GM12891 (cell line): ENCODE measurements around the gene IVL.

Experiments used
- DNase-seq: peaks from one replicate; pipeline ENCODE4 v3.0.0; 2011; ENCODE audit warnings: low spot score; ENCODE audit not compliant: insufficient read length
- FAIRE-seq: peaks from 2 replicates; lab custom pipeline; 2011; peaks lifted over from hg19 to GRCh38; lab: Jason Lieb, UNC
- PAX5 ChIP-seq: IDR thresholded peaks from 2 replicates; pipeline ENCODE4 v1.6.1; 2011; ENCODE audit warnings: low read length, moderate library complexity, mild to moderate bottlenecking; ENCODE audit not compliant: insufficient read depth, severe bottlenecking
- POLR2A ChIP-seq: IDR thresholded peaks from 2 replicates; pipeline ENCODE4 v1.6.1; 2011; ENCODE audit warnings: low read depth, low read length, control low read depth
- POLR2AphosphoS5 ChIP-seq: IDR thresholded peaks from 2 replicates; pipeline ENCODE4 v1.6.1; 2011; ENCODE audit warnings: low read depth, low read length, control low read depth
- POU2F2 ChIP-seq: IDR thresholded peaks from 2 replicates; pipeline ENCODE4 v1.6.1; 2011; ENCODE audit warnings: low read depth, mild to moderate bottlenecking, control low read depth, low read length, moderate library complexity
- SPI1 ChIP-seq: IDR thresholded peaks from 2 replicates; pipeline ENCODE4 v1.6.1; 2011; ENCODE audit warnings: low read depth, low read length, control low read depth
- TAF1 ChIP-seq: IDR thresholded peaks from 2 replicates; pipeline ENCODE4 v1.6.1; 2011; ENCODE audit warnings: low read depth, low read length, control low read depth

The IVL gene

GRCh38 chr1:152942161-152942560, 33.8 kb downstream of the IVL start:
- FAIRE-seq (no peak), DNase-seq (no peak)
- TF ChIP-seq SPI1 = no peak
- TF ChIP-seq POU2F2 = no peak
- TF ChIP-seq TAF1 = no peak
- TF ChIP-seq PAX5 = no peak
- no peak for TF ChIP-seq POLR2AphosphoS5
- no peak for TF ChIP-seq POLR2A

- FAIRE-seq (no peak), DNase-seq (no peak)
- TF ChIP-seq TAF1 = no peak
- no peak for TF ChIP-seq SPI1
- TF ChIP-seq POU2F2 = no peak
- no peak for TF ChIP-seq PAX5
- no peak for TF ChIP-seq POLR2A
- TF ChIP-seq POLR2AphosphoS5 = no peak
These were observed 37.9 kb downstream of the IVL start for GRCh38 chr1:152946248-152946647.

- no peak for TF ChIP-seq SPI1
- no peak for TF ChIP-seq PAX5
- no peak for TF ChIP-seq POLR2AphosphoS5
- no peak for TF ChIP-seq POLR2A
- TF ChIP-seq POU2F2 = no peak
- TF ChIP-seq TAF1 = no peak
- FAIRE-seq (no peak), DNase-seq (no peak)
These were observed 38.4 kb downstream of the IVL start, which contains the start of gene SPRR5 for GRCh38 chr1:152946651-152947256. SPRR5 (plus strand) TSS chr1:152947206; CDS start chr1:152948555, 1,349 bp downstream.

- no peak for TF ChIP-seq POLR2AphosphoS5
- TF ChIP-seq TAF1 = no peak
- no peak for TF ChIP-seq PAX5
- TF ChIP-seq POLR2A = no peak
- TF ChIP-seq POU2F2 = no peak
- DNase-seq (no peak), FAIRE-seq (no peak)
These were observed 43.4 kb downstream of the IVL start for GRCh38 chr1:152951711-152952110.

GRCh38 chr1:152953761-152954160, 45.4 kb downstream of the IVL start:
- DNase-seq = no peak
- TF ChIP-seq SPI1 (no peak), PAX5 (no peak), POLR2A (no peak), POLR2AphosphoS5 (no peak), TAF1 (no peak)
- no peak for FAIRE-seq

- FAIRE-seq = no peak
- TF ChIP-seq POLR2A = no peak
- no peak for TF ChIP-seq SPI1
- no peak for TF ChIP-seq POU2F2
- no peak for TF ChIP-seq POLR2AphosphoS5
- TF ChIP-seq PAX5 = no peak
- TF ChIP-seq TAF1 = no peak
- no peak for DNase-seq
These were observed 46.1 kb downstream of the IVL start for GRCh38 chr1:152954436-152954835.

GRCh38 chr1:152957561-152957960, 49.2 kb downstream of the IVL start:
- DNase-seq = no peak
- FAIRE-seq = no peak
- no peak for TF ChIP-seq POU2F2
- TF ChIP-seq PAX5 = no peak
- TF ChIP-seq POLR2A = no peak
- TF ChIP-seq SPI1 = no peak
- no peak for TF ChIP-seq POLR2AphosphoS5
- no peak for TF ChIP-seq TAF1

GRCh38 chr1:152959273-152959672, 50.9 kb downstream of the IVL start:
- TF ChIP-seq POLR2A (no peak), SPI1 (no peak), POU2F2 (no peak), POLR2AphosphoS5 (no peak), PAX5 (no peak), TAF1 (no peak)
- no peak for FAIRE-seq
- no peak for DNase-seq

- no peak for DNase-seq
- TF ChIP-seq PAX5 (no peak), POLR2A (no peak), TAF1 (no peak), SPI1 (no peak), POU2F2 (no peak), POLR2AphosphoS5 (no peak)
- FAIRE-seq = no peak
These were observed 51.6 kb downstream of the IVL start for GRCh38 chr1:152959801-152960451.
